HCT116 (cell line): ENCODE measurements around the gene PLAC9. TPM values are rescaled to one million over a fixed set of nuclear protein-coding genes. Genes with fewer than 3 reads are reported as not detected.

Experiments used
- ATAC-seq: fragments of 200-7000 bp; cut with Tn5 transposase; 2 replicates; pipeline ENCODE4 v1.9.1; 2020; ENCODE audit warnings: mild to moderate bottlenecking, moderate library complexity
- BruUV-seq: library from RNA; stranded (reverse); fragments of 400-500 nt; replicated peaks from 2 replicates; lab custom pipeline; 2021; lab: Mats Ljungman, UMichigan
- CTCF ChIA-PET: fragments of 300-600 bp; sonication (Branson Sonifier 250); formaldehyde crosslinking; loops from one replicate; lab custom pipeline; 2021; ENCODE audit warnings: antibody characterized with exemption; lab: Charles Lee
- POLR2A ChIA-PET: fragments of 300-600, 350-600 bp; sonication (Branson Sonifier 250); formaldehyde crosslinking; loops from one replicate; lab custom pipeline; 2021; ENCODE audit warnings: antibody characterized with exemption; lab: Charles Lee
- RAD21 ChIA-PET, 2 experiments: fragments of 300-600 bp; sonication (Branson Sonifier 250); formaldehyde crosslinking; loops; one replicate each; lab custom pipeline; 2023; ENCODE audit warnings: low total read pairs in 2 of 2; ENCODE audit not compliant: uncharacterized antibody in 2 of 2, unreplicated experiment in 2 of 2, low non-redundant PET in 1 of 2; lab: Charles Lee
- DNase-seq: peaks from one replicate; pipeline ENCODE4 v3.0.0-alpha.2; 2010; ENCODE audit warnings: low read depth, low spot score
- H2AFZ ChIP-seq: fragments of 200-600 bp; shearing (Covaris generic), sonication (generic); 2 replicates; pipeline ENCODE4 v1.6.1; 2017; ENCODE audit warnings: low read depth, mixed run types, mixed read lengths, antibody characterized with exemption, low read length; ENCODE audit not compliant: poor library complexity, severe bottlenecking
- H3K27ac ChIP-seq: 2 replicates; pipeline ENCODE4 v1.5.1; 2012; ENCODE audit warnings: low read depth, low read length
- H3K27me3 ChIP-seq: fragments of 200-600 bp; sonication (generic); 2 replicates; pipeline ENCODE4 v1.6.1; 2016; ENCODE audit warnings: mixed run types, low read length, mixed read lengths; ENCODE audit not compliant: insufficient read depth
- H3K36me3 ChIP-seq, 2 experiments: fragments of 200-500 bp in 1 of 2; fragments of 200-600 bp in 1 of 2; sonication (Bioruptor generic) in 1 of 2; sonication (generic) in 1 of 2; 2 replicates each; pipeline versions ENCODE4 v1.5.1 to v1.6.1; 2014 to 2016; ENCODE audit warnings: low read length in 2 of 2, inconsistent platforms in 1 of 2, mixed read lengths in 1 of 2, mixed run types in 1 of 2; ENCODE audit not compliant: insufficient read depth in 2 of 2, control insufficient read depth in 1 of 2
- H3K4me1 ChIP-seq, 2 experiments: fragments of 200-600 bp in 1 of 2; sonication (generic) in 1 of 2; 2 replicates each; pipeline versions ENCODE4 v1.5.1 to v1.6.1; 2012 to 2017; ENCODE audit warnings: low read length in 2 of 2, inconsistent platforms in 1 of 2, mild to moderate bottlenecking in 1 of 2, mixed read lengths in 1 of 2, mixed run types in 1 of 2, moderate library complexity in 1 of 2; ENCODE audit not compliant: insufficient read depth in 2 of 2, control insufficient read depth in 1 of 2
- H3K4me2 ChIP-seq: fragments of 200-600 bp; sonication (generic); 2 replicates; pipeline ENCODE4 v1.6.1; 2017; ENCODE audit warnings: mixed run types, low read length, mixed read lengths
- H3K4me3 ChIP-seq, 2 experiments: fragments of 200-600 bp in 1 of 2; sonication (generic) in 1 of 2; replicated peaks in 1 of 2; 2 replicates each; pipeline ENCODE4 v1.5.1; 2011 to 2016; ENCODE audit warnings: low read length in 2 of 2, control low read depth in 1 of 2, low read depth in 1 of 2, mild to moderate bottlenecking in 1 of 2, mixed read lengths in 1 of 2, mixed run types in 1 of 2
- H3K79me2 ChIP-seq: fragments of 200-600 bp; sonication (generic); 2 replicates; pipeline ENCODE4 v1.6.1; 2017; ENCODE audit warnings: mild to moderate bottlenecking, mixed run types, low read length, moderate library complexity, mixed read lengths; ENCODE audit not compliant: insufficient read depth
- H3K9ac ChIP-seq: fragments of 200-600 bp; sonication (generic); 2 replicates; pipeline ENCODE4 v1.6.1; 2016; ENCODE audit warnings: low read length, mixed read lengths
- H3K9me2 ChIP-seq: fragments of 200-600 bp; sonication (generic), shearing (Covaris generic); 2 replicates; pipeline ENCODE4 v1.6.1; 2017; ENCODE audit warnings: mixed run types, mild to moderate bottlenecking, moderate library complexity; ENCODE audit not compliant: insufficient read depth
- H3K9me3 ChIP-seq, 2 experiments: fragments of 200-500 bp in 1 of 2; fragments of 200-600 bp in 1 of 2; sonication (Bioruptor generic) in 1 of 2; sonication (generic) in 1 of 2; 2 replicates each; pipeline ENCODE4 v1.6.1; 2014 to 2017; ENCODE audit warnings: low read length in 2 of 2, mixed read lengths in 2 of 2, inconsistent platforms in 1 of 2, low read depth in 1 of 2, mild to moderate bottlenecking in 1 of 2, mixed run types in 1 of 2, moderate library complexity in 1 of 2; ENCODE audit not compliant: control insufficient read depth in 1 of 2, insufficient read depth in 1 of 2
- H4K20me1 ChIP-seq: fragments of 200-600 bp; sonication (generic), shearing (Covaris generic); 2 replicates; pipeline ENCODE4 v1.6.1; 2017; ENCODE audit warnings: mixed run types, mild to moderate bottlenecking, moderate library complexity; ENCODE audit not compliant: insufficient read depth
- ATF3 ChIP-seq: IDR thresholded peaks from 2 replicates; pipeline ENCODE4 v1.6.1; 2012
- CBX3 ChIP-seq: IDR thresholded peaks from 2 replicates; pipeline ENCODE4 v1.6.1; 2012; ENCODE audit warnings: low read depth
- ELF1 ChIP-seq: IDR thresholded peaks from 2 replicates; pipeline ENCODE4 v1.6.1; 2012; ENCODE audit warnings: low read depth, borderline replicate concordance
- EZH2 ChIP-seq: fragments of 200-600 bp; sonication (generic); IDR thresholded peaks from 2 replicates; pipeline ENCODE4 v1.6.1; 2017; ENCODE audit warnings: antibody characterized with exemption, mixed run types
- EZH2phosphoT487 ChIP-seq: fragments of 200-600 bp; IDR thresholded peaks from 2 replicates; pipeline ENCODE4 v1.6.1; 2018; ENCODE audit warnings: antibody characterized with exemption, borderline replicate concordance
- JUND ChIP-seq: IDR thresholded peaks from 2 replicates; pipeline ENCODE4 v1.6.1; 2012
- POLR2AphosphoS5 ChIP-seq: IDR thresholded peaks from 2 replicates; pipeline ENCODE4 v1.6.1; 2011; ENCODE audit warnings: mild to moderate bottlenecking, low read depth, low read length, moderate library complexity
- RAD21 ChIP-seq: IDR thresholded peaks from 2 replicates; pipeline ENCODE4 v1.6.1; 2012; ENCODE audit warnings: low read depth, mild to moderate bottlenecking
- REST ChIP-seq: IDR thresholded peaks from 2 replicates; pipeline ENCODE4 v1.6.1; 2012; ENCODE audit warnings: low read depth
- SIN3A ChIP-seq: IDR thresholded peaks from 2 replicates; pipeline ENCODE4 v1.6.1; 2012; ENCODE audit warnings: low read depth
- SP1 ChIP-seq: IDR thresholded peaks from 2 replicates; pipeline ENCODE4 v1.6.1; 2012; ENCODE audit warnings: low read depth
- SRF ChIP-seq: IDR thresholded peaks from 2 replicates; pipeline ENCODE4 v1.6.1; 2012; ENCODE audit warnings: low read depth
- YY1 ChIP-seq: IDR thresholded peaks from 2 replicates; pipeline ENCODE4 v1.6.1; 2011; ENCODE audit warnings: low read length, low read depth, moderate library complexity, mild to moderate bottlenecking; ENCODE audit not compliant: insufficient replicate concordance; ENCODE audit errors: extremely low read depth
- ZBTB33 ChIP-seq: IDR thresholded peaks from 2 replicates; pipeline ENCODE4 v1.6.1; 2011; ENCODE audit warnings: mild to moderate bottlenecking, low read length, moderate library complexity; ENCODE audit not compliant: insufficient replicate concordance; ENCODE audit errors: extremely low read depth
- intact Hi-C: fragments of 100-400 bp; cut with micrococcal nuclease; formaldehyde crosslinking; loops from 2 replicates; pipeline ENCODE4 v1.10.0; 2022
- total RNA-seq: library from RNA; stranded (reverse); gene quantifications from one replicate; pipeline ENCODE4 v1.2.1, GENCODE V29; 2021; ENCODE audit not compliant: unreplicated experiment
- TF ChIP-seq, protein P1 (sequence below), 3 experiments: fragments of 200-600 bp in 1 of 3; sonication (generic) in 1 of 3; IDR thresholded peaks in 2 of 3; conservative IDR thresholded peaks in 1 of 3; 2 replicates each; pipeline ENCODE4 v1.5.1; 2012 to 2017; ENCODE audit warnings: low read depth in 2 of 3, low read length in 2 of 3, antibody characterized with exemption in 1 of 3, borderline replicate concordance in 1 of 3, control low read depth in 1 of 3, mild to moderate bottlenecking in 1 of 3, mixed read lengths in 1 of 3, mixed run types in 1 of 3, moderate library complexity in 1 of 3; ENCODE audit not compliant: insufficient read depth in 1 of 3
- TF ChIP-seq, protein P2 (sequence below): IDR thresholded peaks from 2 replicates; pipeline ENCODE4 v1.6.1; 2012

PLAC9 gene
- total RNA-seq, 1 experiment from 2014 or later = not detected

DNA sequence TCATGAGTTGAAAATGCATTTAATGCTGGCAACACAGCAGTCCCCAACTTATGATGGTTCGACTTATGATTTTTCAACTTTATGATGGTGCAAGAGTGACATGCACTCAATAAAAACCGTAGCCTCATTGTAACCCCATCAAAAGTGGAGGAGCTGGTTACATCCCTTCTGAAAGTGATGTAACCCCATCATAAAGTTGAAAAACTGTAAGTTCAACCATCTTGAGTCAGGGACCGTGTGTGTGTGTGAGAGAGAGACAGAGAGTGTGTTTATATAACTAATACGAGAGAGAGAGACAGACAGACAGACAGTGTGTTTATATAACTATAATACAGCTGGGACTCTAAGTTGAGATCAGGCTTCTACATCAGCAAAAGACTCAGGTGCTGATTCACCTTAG is 51.8 kb downstream of the PLAC9 start:
- H3K9ac ChIP-seq = no peak overlapping the region
- peaks cover 100% of the 10 kb centered on the region for H3K79me2 ChIP-seq
- no peaks in the 10 kb centered on the region for H3K9me3 ChIP-seq
- no peak overlapping the region for H3K4me2 ChIP-seq
- no peak overlapping the region for H2AFZ ChIP-seq
- ATAC-seq = no peak
- POLR2A ChIA-PET = interaction anchor here (0.8 kb wide), 1 partner anchor 12 kb away, joined by 3 read pairs; no protein-coding TSS in a partner anchor
- CTCF ChIA-PET = no interaction called here
- peaks cover 34% of the 10 kb centered on the region for H4K20me1 ChIP-seq
- RAD21 ChIA-PET = no interaction called here
- no peaks in the 10 kb centered on the region for H3K27me3 ChIP-seq
- no peaks in the 10 kb centered on the region for H3K9me2 ChIP-seq
- no peak overlapping the region for H3K4me3 ChIP-seq
- BruUV-seq = no TSS peak
- TF ChIP-seq SRF (no peak), ELF1 (no peak), YY1 (no peak), ZBTB33 (no peak), POLR2AphosphoS5 (no peak), EZH2 (no peak), REST (no peak), SP1 (no peak), CBX3 (no peak), SIN3A (no peak), EZH2phosphoT487 (no peak), RAD21 (no peak), JUND (no peak), ATF3 (no peak)
- TF ChIP-seq, protein P1, sequence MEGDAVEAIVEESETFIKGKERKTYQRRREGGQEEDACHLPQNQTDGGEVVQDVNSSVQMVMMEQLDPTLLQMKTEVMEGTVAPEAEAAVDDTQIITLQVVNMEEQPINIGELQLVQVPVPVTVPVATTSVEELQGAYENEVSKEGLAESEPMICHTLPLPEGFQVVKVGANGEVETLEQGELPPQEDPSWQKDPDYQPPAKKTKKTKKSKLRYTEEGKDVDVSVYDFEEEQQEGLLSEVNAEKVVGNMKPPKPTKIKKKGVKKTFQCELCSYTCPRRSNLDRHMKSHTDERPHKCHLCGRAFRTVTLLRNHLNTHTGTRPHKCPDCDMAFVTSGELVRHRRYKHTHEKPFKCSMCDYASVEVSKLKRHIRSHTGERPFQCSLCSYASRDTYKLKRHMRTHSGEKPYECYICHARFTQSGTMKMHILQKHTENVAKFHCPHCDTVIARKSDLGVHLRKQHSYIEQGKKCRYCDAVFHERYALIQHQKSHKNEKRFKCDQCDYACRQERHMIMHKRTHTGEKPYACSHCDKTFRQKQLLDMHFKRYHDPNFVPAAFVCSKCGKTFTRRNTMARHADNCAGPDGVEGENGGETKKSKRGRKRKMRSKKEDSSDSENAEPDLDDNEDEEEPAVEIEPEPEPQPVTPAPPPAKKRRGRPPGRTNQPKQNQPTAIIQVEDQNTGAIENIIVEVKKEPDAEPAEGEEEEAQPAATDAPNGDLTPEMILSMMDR (IDR thresholded peaks at IDR 0.05 in 2 of 3, conservative IDR thresholded peaks at IDR 0.05 in 1 of 3; ENCODE audit: borderline replicate concordance in 1 of 3, insufficient read depth in 1 of 3, low read depth in 2 of 3, low read length in 2 of 3) = no peak
- TF ChIP-seq, protein P2, sequence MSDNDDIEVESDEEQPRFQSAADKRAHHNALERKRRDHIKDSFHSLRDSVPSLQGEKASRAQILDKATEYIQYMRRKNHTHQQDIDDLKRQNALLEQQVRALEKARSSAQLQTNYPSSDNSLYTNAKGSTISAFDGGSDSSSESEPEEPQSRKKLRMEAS = no peak
- H3K36me3 ChIP-seq = peaks cover 0 to 21% of the 10 kb centered on the region in 2 experiments; a peak in 1 of 4 replicates
- intact Hi-C loops = no loop called here
- H3K27ac ChIP-seq = no peak overlapping the region
- no peak for DNase-seq
- H3K4me1 ChIP-seq = peaks cover 0 to 31% of the 10 kb centered on the region in 2 experiments; a peak in 2 of 4 replicates
